NCI-H82 (cell line): Measurements from ENCODE around the gene ATP2A1.
"Not testable (repeated sequence)": the region's sequence is repeated elsewhere in the genome, so short reads cannot be mapped to it uniquely, and the experiment has no call there.

ENCODE experiments used
- DNase-seq: peaks from one replicate; lab custom pipeline; 2025; lab: John Stamatoyannopoulos, UW

Gene ATP2A1

GRCh38 chr16:28935924-28936783, 57.9 kb downstream of the ATP2A1 start:
- peak; percentile 53 for DNase-seq

- DNase-seq = no peak
Measured at GRCh38 chr16:28936784-28937155, 58.5 kb downstream of the ATP2A1 start.

DNA sequence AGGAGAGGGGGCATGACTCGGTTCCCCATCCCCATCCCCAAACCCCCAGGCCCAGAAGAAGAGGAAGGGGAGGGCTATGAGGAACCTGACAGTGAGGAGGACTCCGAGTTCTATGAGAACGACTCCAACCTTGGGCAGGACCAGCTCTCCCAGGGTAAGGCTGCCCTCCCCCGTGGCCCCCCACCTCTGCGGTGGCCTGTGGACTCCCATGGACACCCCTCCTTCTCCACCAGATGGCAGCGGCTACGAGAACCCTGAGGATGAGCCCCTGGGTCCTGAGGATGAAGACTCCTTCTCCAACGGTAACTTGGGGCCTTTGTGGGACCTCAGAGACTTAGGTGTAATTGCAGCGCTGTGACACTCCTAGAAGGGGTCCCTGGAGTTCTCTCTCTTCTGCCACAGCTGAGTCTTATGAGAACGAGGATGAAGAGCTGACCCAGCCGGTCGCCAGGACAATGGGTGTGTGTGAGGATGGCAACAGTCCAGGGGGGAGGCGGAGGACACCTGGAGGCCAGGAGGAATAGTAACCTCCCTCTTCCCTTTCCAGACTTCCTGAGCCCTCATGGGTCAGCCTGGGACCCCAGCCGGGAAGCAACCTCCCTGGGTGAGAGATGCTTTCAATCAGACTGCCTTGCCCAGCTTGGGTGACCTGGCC, 59.1 kb downstream of the ATP2A1 start:
- peak; percentile 11 for DNase-seq

DNA sequence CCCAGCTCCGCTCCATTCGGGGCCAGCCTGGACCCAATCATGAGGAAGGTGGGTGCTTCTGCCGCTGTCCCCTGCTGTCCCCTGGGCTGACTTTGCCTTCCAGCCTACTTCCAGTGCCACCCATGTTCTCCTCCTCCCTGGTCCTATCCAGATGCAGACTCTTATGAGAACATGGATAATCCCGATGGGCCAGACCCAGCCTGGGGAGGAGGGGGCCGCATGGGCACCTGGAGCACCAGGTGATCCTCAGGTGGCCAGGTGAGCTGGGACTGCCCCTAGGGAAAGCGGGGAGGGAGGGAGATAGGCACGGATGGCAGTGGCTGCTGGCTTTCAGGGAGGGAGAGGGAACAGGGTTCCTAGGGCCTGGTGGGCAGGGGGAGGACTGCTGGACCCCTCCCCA, 60.4 kb downstream of the ATP2A1 start:
- DNase-seq = no peak

- not testable (repeated sequence) for DNase-seq
Measured at GRCh38 chr16:28939825-28940224, 61.5 kb downstream of the ATP2A1 start.

- peak; percentile 96 for DNase-seq
Measured at GRCh38 chr16:28943281-28943680, 65.0 kb downstream of the ATP2A1 start.

- DNase-seq = no peak
Measured at GRCh38 chr16:28946681-28947080, 68.4 kb downstream of the ATP2A1 start.

GRCh38 chr16:28950648-28951409, 72.5 kb downstream of the ATP2A1 start, which contains the start of gene NFATC2IP:
TSS of gene NFATC2IP (plus strand) at chr16:28950937. CDS start at chr16:28951012, 75 bp downstream.
- peak; percentile 100 for DNase-seq

GRCh38 chr16:28951410-28951943, 73.2 kb downstream of the ATP2A1 start:
- DNase-seq = peak; percentile 42
